Measurements from ENCODE around the gene SMIM23. TPM values are rescaled to one million over a fixed set of nuclear protein-coding genes. Genes with fewer than 3 reads are reported as not detected.

The SMIM23 gene
- total RNA-seq, 4 donors from 2014 or later: not detected

DNA sequence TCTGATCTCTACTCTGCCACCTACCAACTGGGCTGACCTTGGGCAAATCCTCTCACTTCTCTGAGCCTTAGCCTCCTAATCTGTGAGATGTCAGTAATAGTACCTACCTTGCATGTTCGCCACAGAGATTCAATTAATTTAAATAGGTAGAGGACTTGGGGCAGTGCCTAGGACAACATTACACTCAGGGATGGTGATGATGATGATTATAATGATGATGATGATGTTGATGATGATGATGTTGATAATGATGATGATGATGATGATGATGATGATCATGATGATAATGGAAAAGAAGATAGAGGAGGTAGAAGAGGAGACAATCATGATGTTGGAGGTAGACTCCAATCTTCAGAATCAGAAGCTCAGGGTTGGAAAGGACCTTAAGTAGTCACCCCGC lies 40.7 kb upstream of the SMIM23 start:
- TF ChIP-seq POLR2A (IDR thresholded peaks at IDR 0.05) (no peak), EP300 (IDR thresholded peaks at IDR 0.05) (no peak), POLR2AphosphoS5 (IDR thresholded peaks at IDR 0.05) (no peak)
- TF ChIP-seq, protein P1, sequence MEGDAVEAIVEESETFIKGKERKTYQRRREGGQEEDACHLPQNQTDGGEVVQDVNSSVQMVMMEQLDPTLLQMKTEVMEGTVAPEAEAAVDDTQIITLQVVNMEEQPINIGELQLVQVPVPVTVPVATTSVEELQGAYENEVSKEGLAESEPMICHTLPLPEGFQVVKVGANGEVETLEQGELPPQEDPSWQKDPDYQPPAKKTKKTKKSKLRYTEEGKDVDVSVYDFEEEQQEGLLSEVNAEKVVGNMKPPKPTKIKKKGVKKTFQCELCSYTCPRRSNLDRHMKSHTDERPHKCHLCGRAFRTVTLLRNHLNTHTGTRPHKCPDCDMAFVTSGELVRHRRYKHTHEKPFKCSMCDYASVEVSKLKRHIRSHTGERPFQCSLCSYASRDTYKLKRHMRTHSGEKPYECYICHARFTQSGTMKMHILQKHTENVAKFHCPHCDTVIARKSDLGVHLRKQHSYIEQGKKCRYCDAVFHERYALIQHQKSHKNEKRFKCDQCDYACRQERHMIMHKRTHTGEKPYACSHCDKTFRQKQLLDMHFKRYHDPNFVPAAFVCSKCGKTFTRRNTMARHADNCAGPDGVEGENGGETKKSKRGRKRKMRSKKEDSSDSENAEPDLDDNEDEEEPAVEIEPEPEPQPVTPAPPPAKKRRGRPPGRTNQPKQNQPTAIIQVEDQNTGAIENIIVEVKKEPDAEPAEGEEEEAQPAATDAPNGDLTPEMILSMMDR (IDR thresholded peaks at IDR 0.05): no peak
- H3K36me3 ChIP-seq: no peaks in the 10 kb centered on the region

DNA sequence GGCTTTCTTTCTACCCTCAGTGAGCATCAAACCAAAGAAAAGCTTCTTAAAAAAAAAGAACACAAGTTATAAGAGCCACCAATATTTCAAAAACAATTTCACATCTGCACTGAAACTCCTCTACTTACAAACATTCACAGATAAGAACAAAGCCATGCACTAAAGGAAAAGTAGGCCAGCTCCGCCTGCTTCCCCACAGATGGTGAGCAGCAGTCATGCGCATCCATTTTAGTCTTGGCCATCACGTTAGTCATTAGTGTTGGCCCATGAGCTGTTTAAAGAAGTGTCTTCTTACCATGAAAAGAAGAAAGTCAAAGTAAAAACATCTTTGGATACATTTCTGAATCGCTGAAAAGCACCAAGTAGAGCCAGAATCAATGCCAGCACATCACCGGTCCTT lies 40.0 kb upstream of the SMIM23 start:
- WGBS: 69% methylated on average over 5 of the region's 5 CpGs
- no peaks in the 10 kb centered on the region for H3K9me3 ChIP-seq
- H3K27me3 ChIP-seq: no peaks in the 10 kb centered on the region
- no peak overlapping the region for H3K4me3 ChIP-seq
- TF ChIP-seq POLR2AphosphoS5 (IDR thresholded peaks at IDR 0.05) (no peak), EP300 (IDR thresholded peaks at IDR 0.05) (no peak), POLR2A (IDR thresholded peaks at IDR 0.05) (no peak)
- TF ChIP-seq, protein P1 (IDR thresholded peaks at IDR 0.05): no peak
- peaks cover 15% of the 10 kb centered on the region for H3K4me1 ChIP-seq
- H3K27ac ChIP-seq: no peak overlapping the region
- no peak for DNase-seq (ENCODE audit: low spot score in 2 of 2)
- H3K36me3 ChIP-seq: no peaks in the 10 kb centered on the region

More for the DNA sequence above, 40.7 kb upstream of the SMIM23 start:
- no peaks in the 10 kb centered on the region for H3K9me3 ChIP-seq
- no peak overlapping the region for H3K4me3 ChIP-seq
- no peaks in the 10 kb centered on the region for H3K27me3 ChIP-seq
- 97% methylated on average over 2 of the region's 2 CpGs for WGBS
- no peak overlapping the region for H3K27ac ChIP-seq
- H3K4me1 ChIP-seq: peaks cover 10% of the 10 kb centered on the region
- DNase-seq (ENCODE audit: low spot score in 2 of 2): no peak

DNA sequence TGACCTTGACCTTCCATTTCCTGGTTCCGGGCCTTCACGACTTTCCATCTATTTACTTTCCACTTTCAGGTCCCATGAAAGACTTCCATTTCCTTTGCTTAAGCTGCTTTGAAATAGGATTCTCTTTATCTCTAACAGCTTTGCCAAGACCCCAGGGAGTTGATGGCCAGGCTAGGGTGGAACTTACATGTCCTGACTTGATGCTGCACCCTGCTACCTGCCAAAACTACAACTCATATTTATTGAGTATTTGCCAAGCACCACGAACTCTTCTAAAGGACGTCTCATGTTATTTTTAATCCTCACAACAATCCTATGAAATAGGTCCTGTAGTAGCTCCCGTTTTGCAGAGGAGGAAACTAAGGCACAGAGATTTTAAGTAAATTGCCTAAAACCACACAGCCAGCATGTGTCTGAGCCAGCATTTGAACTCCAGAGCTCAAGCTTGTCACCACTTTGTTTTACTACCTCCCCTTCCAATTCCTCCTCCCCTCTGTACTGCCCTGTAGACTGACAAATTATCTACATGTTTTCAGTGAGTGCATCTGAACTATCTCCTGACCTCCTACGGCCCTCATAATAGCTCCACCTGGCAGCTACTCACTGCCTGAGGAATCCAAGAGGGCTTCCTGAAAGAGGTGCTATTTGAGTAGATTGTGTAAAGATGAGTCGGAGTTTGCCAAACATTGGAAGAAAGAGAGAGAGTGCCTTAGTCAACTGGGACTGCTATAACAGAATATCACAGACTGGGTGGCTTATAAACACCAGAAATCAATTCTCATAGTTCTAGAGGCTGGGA lies 38.4 kb upstream of the SMIM23 start:
- Histone ChIP-seq H3K4me1 (peaks cover 18% of the 10 kb centered on the region), H3K36me3 (no peaks in the 10 kb centered on the region), H3K27me3 (no peaks in the 10 kb centered on the region), H3K9me3 (no peaks in the 10 kb centered on the region), H3K4me3 (no peak overlapping the region), H3K27ac (no peak overlapping the region)
- TF ChIP-seq POLR2AphosphoS5 (IDR thresholded peaks at IDR 0.05): no peak
- no peak for TF ChIP-seq POLR2A (IDR thresholded peaks at IDR 0.05)
- TF ChIP-seq, protein P1 (IDR thresholded peaks at IDR 0.05): no peak
- no peak for TF ChIP-seq EP300 (IDR thresholded peaks at IDR 0.05)
- 65% methylated on average over 7 of the region's 7 CpGs for WGBS
- no peak for DNase-seq (ENCODE audit: low spot score in 2 of 2)

DNA sequence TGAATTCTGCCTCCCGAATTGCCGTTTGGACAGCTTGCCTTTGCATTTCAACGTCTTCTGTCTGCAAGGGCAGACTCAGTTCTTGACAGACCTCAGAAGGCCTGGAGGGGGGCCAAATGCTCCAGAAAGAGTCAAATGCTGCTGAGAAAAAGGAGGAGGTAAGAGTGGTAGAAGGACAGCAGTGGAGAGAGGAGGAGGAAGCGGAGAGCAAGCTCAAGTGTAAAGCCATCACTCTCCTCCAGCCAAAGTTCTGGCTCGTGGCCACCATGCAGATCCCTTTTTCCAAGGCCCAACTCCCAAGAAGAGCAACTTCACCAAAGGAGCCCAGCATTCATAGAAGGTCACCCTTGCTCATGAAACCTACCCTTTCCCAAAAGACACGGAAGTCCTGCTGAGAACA lies 36.9 kb upstream of the SMIM23 start:
- no peak for TF ChIP-seq EP300 (IDR thresholded peaks at IDR 0.05)
- TF ChIP-seq POLR2A (IDR thresholded peaks at IDR 0.05): no peak
- TF ChIP-seq, protein P1 (IDR thresholded peaks at IDR 0.05): no peak
- TF ChIP-seq POLR2AphosphoS5 (IDR thresholded peaks at IDR 0.05): no peak
- WGBS: 81% methylated on average over 6 of the region's 6 CpGs
- H3K27me3 ChIP-seq: no peaks in the 10 kb centered on the region
- no peak overlapping the region for H3K4me3 ChIP-seq
- no peak for DNase-seq (ENCODE audit: low spot score in 2 of 2)
- no peak overlapping the region for H3K27ac ChIP-seq
- H3K4me1 ChIP-seq: peaks cover 18% of the 10 kb centered on the region
- H3K36me3 ChIP-seq: no peaks in the 10 kb centered on the region
- no peaks in the 10 kb centered on the region for H3K9me3 ChIP-seq

DNA sequence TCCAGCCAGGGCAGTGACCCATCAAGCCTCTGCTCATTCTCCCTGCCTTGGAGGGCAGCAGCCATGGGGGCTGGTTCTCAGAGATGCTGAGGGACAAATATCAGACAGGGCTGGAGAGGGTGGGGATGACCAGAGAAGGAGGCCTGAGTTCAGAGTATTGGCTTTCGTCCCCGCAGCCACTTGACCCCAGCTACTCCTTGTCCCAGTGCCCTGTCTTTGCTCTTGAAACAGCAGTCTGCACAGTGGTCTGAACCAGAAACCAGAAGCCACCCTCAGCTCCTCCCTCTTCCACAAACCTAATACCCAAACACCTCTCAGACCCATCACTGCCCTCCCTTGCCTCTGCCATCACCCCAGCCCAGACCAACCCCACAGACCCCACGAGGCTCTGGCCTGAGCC lies 36.3 kb upstream of the SMIM23 start:
- no peaks in the 10 kb centered on the region for H3K36me3 ChIP-seq
- no peak for DNase-seq (ENCODE audit: low spot score in 2 of 2)
- peaks cover 18% of the 10 kb centered on the region for H3K4me1 ChIP-seq
- H3K9me3 ChIP-seq: no peaks in the 10 kb centered on the region
- no peaks in the 10 kb centered on the region for H3K27me3 ChIP-seq
- TF ChIP-seq, protein P1 (IDR thresholded peaks at IDR 0.05): no peak
- no peak for TF ChIP-seq EP300 (IDR thresholded peaks at IDR 0.05)
- TF ChIP-seq POLR2A (IDR thresholded peaks at IDR 0.05): no peak
- TF ChIP-seq POLR2AphosphoS5 (IDR thresholded peaks at IDR 0.05): no peak
- 77% methylated on average over 3 of the region's 3 CpGs for WGBS
- no peak overlapping the region for H3K4me3 ChIP-seq
- H3K27ac ChIP-seq: no peak overlapping the region

All from suprapubic skin (tissue), 4 donors.